NCI-H345 (cell line): ENCODE results near the gene LTA4H.

Experiments used
- DNase-seq: peaks from one replicate; lab custom pipeline; 2025; lab: John Stamatoyannopoulos, UW

Gene LTA4H

DNA sequence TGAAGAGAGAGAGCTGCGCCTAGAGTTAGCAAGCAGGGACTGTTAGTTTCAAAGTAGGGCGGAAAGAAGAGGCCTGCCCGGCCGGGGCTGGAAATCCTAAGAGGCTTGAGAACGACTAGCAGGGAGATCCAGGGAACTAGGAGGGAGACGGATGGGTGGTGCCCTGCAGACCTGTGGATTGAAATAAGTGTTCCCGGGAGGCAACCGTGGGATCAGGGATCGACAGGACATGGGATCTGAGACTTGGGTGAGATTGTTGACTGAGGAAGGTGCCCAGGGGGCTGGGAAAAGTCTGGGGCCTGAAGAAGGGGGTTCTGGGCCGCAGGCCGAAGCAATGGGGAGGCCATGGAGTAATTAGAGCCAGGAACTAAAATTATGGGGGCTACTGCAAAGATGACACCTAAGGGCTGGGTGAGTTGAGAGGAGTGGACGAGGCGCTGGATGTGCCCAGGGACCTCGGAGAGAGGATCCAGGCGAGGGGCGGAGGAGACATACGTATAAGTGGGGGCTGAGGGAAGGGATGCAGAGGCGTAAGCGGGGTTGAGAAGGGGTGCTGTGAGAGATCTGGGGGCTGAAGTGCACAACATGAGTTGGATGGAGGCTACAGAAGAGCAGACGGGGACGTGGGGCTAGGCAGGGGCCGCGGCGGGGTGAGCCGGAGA, 635 bp downstream of the LTA4H start:
- DNase-seq, result peak; percentile 46

DNA sequence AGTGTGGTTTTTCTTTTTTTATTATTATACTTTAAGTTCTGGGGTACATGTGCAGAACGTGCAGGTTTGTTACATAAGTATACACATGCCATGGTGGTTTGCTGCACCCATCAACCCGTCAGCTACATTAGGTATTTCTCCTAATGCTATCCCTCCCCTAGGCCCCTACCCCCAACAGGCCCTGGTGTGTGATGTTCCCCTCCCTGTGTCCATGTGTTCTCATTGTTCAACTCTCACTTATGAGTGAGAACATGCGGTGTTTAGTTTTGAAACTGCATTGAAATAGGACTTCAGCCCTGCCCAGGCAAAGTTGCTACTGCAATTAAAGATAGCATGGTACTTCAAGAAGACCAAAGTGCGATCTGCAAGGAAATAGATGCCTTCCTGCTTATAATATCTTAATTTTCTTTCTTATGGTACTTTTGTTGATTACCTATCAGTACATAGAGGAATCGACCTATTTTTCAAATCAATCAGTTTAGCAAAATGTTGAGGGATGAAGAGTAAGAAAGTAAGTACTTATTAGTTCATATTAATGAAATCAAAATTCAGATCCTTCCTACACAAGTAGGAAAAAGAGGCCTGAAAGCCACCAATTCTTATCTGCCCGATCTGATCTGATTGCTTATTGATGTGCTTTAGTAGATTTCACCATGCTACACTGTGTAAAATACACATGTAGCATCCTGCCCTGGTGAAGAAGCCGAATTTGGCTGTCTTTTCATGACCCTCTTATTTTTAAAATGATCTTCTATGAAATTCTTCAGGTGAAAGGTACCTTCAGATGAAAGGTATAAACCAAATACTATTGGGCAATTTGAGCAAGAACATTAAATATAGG, 1.6 kb downstream of the LTA4H start:
- DNase-seq, result no peak

GRCh38 chr12:96029826-96030225, 5.6 kb downstream of the LTA4H start:
- no peak for DNase-seq

DNA sequence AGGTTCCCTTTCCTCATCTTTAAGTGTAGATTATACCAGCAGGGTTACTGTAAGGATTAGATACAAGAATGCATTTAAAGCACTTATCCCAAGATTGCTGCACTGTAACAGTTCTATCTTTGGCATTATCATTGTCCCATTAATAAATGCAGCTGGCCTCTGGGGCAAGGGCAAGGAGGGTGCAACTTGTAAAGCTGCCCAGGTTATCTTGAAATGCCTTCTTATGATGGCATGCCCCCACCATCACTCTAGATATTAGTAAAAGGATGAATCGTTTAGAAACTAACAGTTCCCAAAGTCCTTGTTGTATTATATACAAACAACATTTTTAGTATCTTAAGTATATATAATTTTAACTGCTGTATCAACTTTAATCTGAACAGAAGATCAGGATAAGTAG, 6.8 kb downstream of the LTA4H start:
- DNase-seq, result no peak

DNA sequence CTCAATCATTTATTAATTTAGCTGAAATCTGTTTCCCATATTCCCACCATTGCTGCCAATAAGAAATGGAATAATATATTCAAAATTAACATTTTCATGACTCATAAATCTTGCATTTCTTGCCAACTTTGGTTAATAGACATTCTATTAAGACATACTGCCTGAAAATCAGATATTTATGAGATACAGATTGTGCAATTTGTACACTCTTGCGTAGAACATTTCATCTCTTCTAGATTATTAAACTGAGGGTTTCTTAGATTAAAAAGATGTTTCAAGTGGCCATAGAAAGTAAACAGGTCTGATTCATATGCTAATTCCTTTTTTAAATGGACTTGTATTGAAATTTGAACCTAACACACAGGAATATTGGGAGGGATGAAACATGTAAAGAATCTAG, 9.1 kb downstream of the LTA4H start:
- DNase-seq, result no peak

- no peak for DNase-seq
Observed at GRCh38 chr12:96025518-96025917, 9.9 kb downstream of the LTA4H start.

GRCh38 chr12:96020314-96021003, 14.9 kb downstream of the LTA4H start:
- DNase-seq, result no peak

GRCh38 chr12:96015672-96016071, 19.7 kb downstream of the LTA4H start:
- no peak for DNase-seq

- no peak for DNase-seq
Observed at GRCh38 chr12:96014943-96015599, 20.3 kb downstream of the LTA4H start.

GRCh38 chr12:96007729-96008128, 27.7 kb downstream of the LTA4H start:
- DNase-seq, result no peak

GRCh38 chr12:96006727-96007126, 28.7 kb downstream of the LTA4H start:
- no peak for DNase-seq

- DNase-seq, result no peak
Observed at GRCh38 chr12:96000858-96001257, 34.5 kb downstream of the LTA4H start.

- DNase-seq, result no peak
Observed at GRCh38 chr12:95999484-95999883, 35.9 kb downstream of the LTA4H start.

DNA sequence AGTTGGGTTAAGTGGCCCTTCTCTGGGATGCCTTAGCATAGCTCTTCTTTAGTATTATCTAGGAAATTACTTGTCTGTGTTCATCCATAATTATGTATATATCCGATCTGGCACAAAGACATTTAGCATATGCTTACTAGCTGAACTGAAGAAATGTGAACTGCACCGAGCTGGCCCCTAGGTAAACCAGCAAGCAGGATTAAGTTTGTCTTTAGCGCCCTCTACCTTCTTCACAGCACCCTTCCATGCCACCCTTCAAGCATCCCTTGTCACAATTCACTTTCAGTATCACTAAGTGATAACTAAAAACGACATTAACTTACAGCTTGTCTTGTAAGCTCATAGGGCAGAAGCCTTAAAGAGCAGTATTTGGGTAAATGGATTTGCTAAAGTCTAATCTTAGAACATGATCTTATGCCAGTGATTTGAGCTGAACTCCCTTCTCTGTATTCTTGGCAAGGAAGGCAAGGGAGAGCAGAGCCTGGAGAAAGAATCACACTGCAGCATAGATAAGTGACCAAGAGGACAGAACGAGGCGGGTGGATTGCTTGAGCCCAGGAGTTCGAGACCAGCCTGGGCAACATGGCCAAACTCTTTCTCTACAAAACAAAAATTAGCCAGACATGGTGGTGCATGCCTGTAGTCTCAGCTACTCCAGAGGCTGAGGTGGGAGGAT, 36.6 kb downstream of the LTA4H start:
- peak; percentile 38 for DNase-seq

DNA sequence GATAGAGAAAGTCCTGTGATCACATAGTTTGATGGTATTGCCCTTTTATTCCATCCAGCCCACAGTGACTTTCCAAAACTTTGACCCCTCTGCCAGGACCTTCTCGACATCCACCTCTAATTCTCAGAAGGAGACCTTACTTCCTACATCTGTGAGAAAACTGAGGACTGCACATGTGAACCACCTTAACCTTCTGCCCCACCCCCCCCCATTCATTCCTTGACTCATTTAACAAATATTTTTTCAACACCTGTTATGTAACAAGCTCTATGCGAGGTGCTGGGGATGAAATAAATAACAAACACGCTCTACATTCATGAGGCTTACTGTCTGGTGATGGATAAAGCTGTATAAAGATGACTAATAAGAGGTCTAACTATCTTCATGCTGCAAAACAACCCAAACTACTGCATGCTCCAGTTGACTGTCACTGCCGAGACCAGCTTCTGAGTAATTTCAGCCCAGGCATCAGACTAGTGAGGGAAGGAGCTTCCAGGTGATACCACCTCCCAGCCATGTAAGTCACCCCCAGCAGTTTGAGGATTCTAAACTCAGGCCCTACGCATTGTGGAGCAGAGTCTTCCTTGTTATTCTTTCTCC, 37.4 kb downstream of the LTA4H start:
- DNase-seq, result no peak

GRCh38 chr12:95997276-95997675, 38.1 kb downstream of the LTA4H start:
- DNase-seq, result no peak

GRCh38 chr12:95996034-95996658, 39.2 kb downstream of the LTA4H start, which contains the start of gene HAL:
TSS of gene HAL (minus strand) at chr12:95996344. CDS start at chr12:95995910, 434 bp downstream.
- DNase-seq, result no peak

GRCh38 chr12:95995238-95996031, 40.0 kb downstream of the LTA4H start:
- no peak for DNase-seq

DNA sequence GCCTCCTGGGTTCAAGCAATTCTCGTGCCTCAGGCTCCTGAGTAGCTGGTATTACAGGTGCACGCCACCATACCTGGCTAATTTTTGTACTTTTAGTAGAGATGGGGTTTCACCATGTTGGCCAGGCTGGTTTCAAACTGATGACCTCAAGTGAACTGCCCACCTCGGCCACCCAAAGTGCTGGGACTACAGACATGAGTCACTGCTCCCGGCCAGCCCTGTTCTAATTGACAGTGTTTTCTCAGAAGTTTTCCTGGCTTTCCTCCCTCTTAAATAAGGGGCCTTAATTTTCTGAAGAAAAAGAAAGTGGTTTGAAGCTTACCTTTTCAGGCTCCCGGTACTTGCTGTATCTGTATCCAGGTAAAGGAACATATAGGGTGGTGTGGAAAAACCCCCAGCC, 40.9 kb downstream of the LTA4H start:
- DNase-seq, result no peak

DNA sequence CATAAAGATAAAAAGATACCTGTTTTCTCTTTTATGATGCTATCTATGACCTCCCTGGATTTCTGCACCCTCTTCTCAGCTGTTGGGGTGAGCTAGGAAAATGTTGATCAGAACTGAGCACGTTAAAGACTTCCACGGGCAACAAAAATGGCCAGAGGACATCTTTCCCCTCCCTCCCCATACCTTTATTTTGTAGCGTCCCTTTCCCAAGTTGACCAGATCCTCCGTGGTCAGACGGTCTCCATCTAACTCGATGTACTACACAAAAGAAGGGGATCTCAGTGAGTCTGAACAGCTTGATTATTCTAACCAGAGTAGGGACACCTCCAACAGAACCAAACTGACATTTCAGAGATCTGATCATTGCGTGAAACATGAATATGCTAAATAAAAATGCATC, 41.5 kb downstream of the LTA4H start:
- no peak for DNase-seq
